ENCODE results near the gene COPG1. TPM values are rescaled to one million over a fixed set of nuclear protein-coding genes. Genes with fewer than 3 reads are reported as not detected.
"Not testable (repeated sequence)": the region's sequence is repeated elsewhere in the genome, so short reads cannot be mapped to it uniquely, and the experiment has no call there.

Gene COPG1
- 100 to 1,000 TPM; 110 to 136 TPM for total RNA-seq

- H3K9me3 Mint-ChIP-seq, result no peaks in the 10 kb centered on the region
- H3K27ac Mint-ChIP-seq, result peak within 1 kb of the TSS; percentile 96
- peaks cover 34% of the 10 kb centered on the region for H3K36me3 Mint-ChIP-seq (ENCODE audit: low read depth)
- CTCF ChIA-PET, result interaction anchor here (0.6 to 5.6 kb wide), 9 partner anchors 10 to 223 kb away, joined by 3 to 48 read pairs (median 4); partner anchors contain the start of gene HMCES
- no peaks in the 10 kb centered on the region for H3K27me3 Mint-ChIP-seq
- DNase-seq, result peak; percentile 89
- POLR2A ChIA-PET, result interaction anchor here (0.9 kb wide), 1 partner anchor 66 kb away, joined by 3 read pairs; a partner anchor contains a TSS
- peak within 1 kb of the TSS; percentile 90 for H3K4me3 Mint-ChIP-seq
- H3K4me1 Mint-ChIP-seq, result peaks cover 54% of the 10 kb centered on the region
Observed at GRCh38 chr3:129249284-129250065, at the start of gene COPG1. COPG1 (plus strand) TSS chr3:129249606; CDS start chr3:129249710, 104 bp downstream.

- CTCF ChIA-PET, result interaction anchor here (0.8 to 1.5 kb wide), 6 partner anchors 9 to 160 kb away, joined by 3 to 4 read pairs (median 3); no protein-coding TSS in a partner anchor
- no peaks in the 10 kb centered on the region for H3K9me3 Mint-ChIP-seq
- no peak overlapping the region for H3K27ac Mint-ChIP-seq
- POLR2A ChIA-PET, result no interaction called here
- no peak for DNase-seq
- peaks cover 3% of the 10 kb centered on the region for H3K36me3 Mint-ChIP-seq (ENCODE audit: low read depth)
- H3K27me3 Mint-ChIP-seq, result no peaks in the 10 kb centered on the region
- H3K4me1 Mint-ChIP-seq, result no peaks in the 10 kb centered on the region
- no peak overlapping the region for H3K4me3 Mint-ChIP-seq
Observed at GRCh38 chr3:129204473-129204872, 44.9 kb upstream of the COPG1 start.

- Mint-ChIP-seq H3K36me3 (ENCODE audit: low read depth) (no peaks in the 10 kb centered on the region), H3K4me3 (no peak overlapping the region), H3K27ac (no peak overlapping the region), H3K9me3 (no peaks in the 10 kb centered on the region), H3K4me1 (no peaks in the 10 kb centered on the region), H3K27me3 (peaks cover 5% of the 10 kb centered on the region)
- no peak for DNase-seq
- POLR2A ChIA-PET, result no interaction called here
- CTCF ChIA-PET, result interaction anchor here (0.8 to 1.2 kb wide), 4 partner anchors 9 to 41 kb away, joined by 3 to 4 read pairs (median 3); no protein-coding TSS in a partner anchor
Observed at GRCh38 chr3:129205109-129205832, 44.1 kb upstream of the COPG1 start.

GRCh38 chr3:129207479-129207878 is 41.9 kb upstream of the COPG1 start:
- no peaks in the 10 kb centered on the region for H3K9me3 Mint-ChIP-seq
- CTCF ChIA-PET, result interaction anchor here (0.6 to 1.3 kb wide), 4 partner anchors 11 to 50 kb away, joined by 3 to 7 read pairs (median 3); no protein-coding TSS in a partner anchor

GRCh38 chr3:129211345-129211744 is 38.1 kb upstream of the COPG1 start:
- POLR2A ChIA-PET, result no interaction called here
- Mint-ChIP-seq H3K9me3 (no peaks in the 10 kb centered on the region), H3K4me1 (no peaks in the 10 kb centered on the region), H3K27me3 (peaks cover 5% of the 10 kb centered on the region), H3K4me3 (no peak overlapping the region), H3K27ac (no peak overlapping the region), H3K36me3 (ENCODE audit: low read depth) (no peaks in the 10 kb centered on the region)
- no peak for DNase-seq
- CTCF ChIA-PET, result interaction anchor here (1.0 kb wide), 1 partner anchor 28 kb away, joined by 3 read pairs; the partner anchor contains the start of gene CNBP

More at GRCh38 chr3:129207479-129207878, 41.9 kb upstream of the COPG1 start:
- POLR2A ChIA-PET, result no interaction called here
- H3K27ac Mint-ChIP-seq, result no peak overlapping the region
- peaks cover 5% of the 10 kb centered on the region for H3K27me3 Mint-ChIP-seq
- no peaks in the 10 kb centered on the region for H3K4me1 Mint-ChIP-seq
- H3K36me3 Mint-ChIP-seq (ENCODE audit: low read depth), result no peaks in the 10 kb centered on the region
- no peak overlapping the region for H3K4me3 Mint-ChIP-seq
- DNase-seq, result no peak

- H3K27ac Mint-ChIP-seq, result no peak overlapping the region
- no peak overlapping the region for H3K4me3 Mint-ChIP-seq
- H3K36me3 Mint-ChIP-seq (ENCODE audit: low read depth), result no peaks in the 10 kb centered on the region
- POLR2A ChIA-PET, result no interaction called here
- H3K9me3 Mint-ChIP-seq, result no peaks in the 10 kb centered on the region
- H3K27me3 Mint-ChIP-seq, result peaks cover 5% of the 10 kb centered on the region
- H3K4me1 Mint-ChIP-seq, result no peaks in the 10 kb centered on the region
- DNase-seq, result no peak
- CTCF ChIA-PET, result interaction anchor here (1.0 kb wide), 1 partner anchor 28 kb away, joined by 3 read pairs; the partner anchor contains the start of gene CNBP
Observed at GRCh38 chr3:129211772-129212171, 37.6 kb upstream of the COPG1 start.

- H3K4me1 Mint-ChIP-seq, result no peaks in the 10 kb centered on the region
- no peak overlapping the region for H3K4me3 Mint-ChIP-seq
- CTCF ChIA-PET, result interaction anchor here (2.0 kb wide), 1 partner anchor 11 kb away, joined by 6 read pairs; no protein-coding TSS in a partner anchor
- H3K36me3 Mint-ChIP-seq (ENCODE audit: low read depth), result no peaks in the 10 kb centered on the region
- H3K27me3 Mint-ChIP-seq, result peaks cover 5% of the 10 kb centered on the region
- H3K9me3 Mint-ChIP-seq, result no peaks in the 10 kb centered on the region
- DNase-seq, result no peak
- no peak overlapping the region for H3K27ac Mint-ChIP-seq
- POLR2A ChIA-PET, result no interaction called here
Observed at GRCh38 chr3:129213238-129213637, 36.2 kb upstream of the COPG1 start.

- H3K36me3 Mint-ChIP-seq (ENCODE audit: low read depth), result no peaks in the 10 kb centered on the region
- no peak overlapping the region for H3K4me3 Mint-ChIP-seq
- DNase-seq, result no peak
- POLR2A ChIA-PET, result no interaction called here
- H3K27ac Mint-ChIP-seq, result no peak overlapping the region
- H3K9me3 Mint-ChIP-seq, result no peaks in the 10 kb centered on the region
- no peaks in the 10 kb centered on the region for H3K27me3 Mint-ChIP-seq
- no peaks in the 10 kb centered on the region for H3K4me1 Mint-ChIP-seq
- CTCF ChIA-PET, result interaction anchor here (0.7 to 1.0 kb wide), 2 partner anchors 11 to 23 kb away, joined by 3 to 7 read pairs; no protein-coding TSS in a partner anchor
Observed at GRCh38 chr3:129218742-129219141, 30.7 kb upstream of the COPG1 start.

- not testable (repeated sequence) for DNase-seq; H3K27ac Mint-ChIP-seq; H3K4me3 Mint-ChIP-seq; H3K9me3 Mint-ChIP-seq; H3K36me3 Mint-ChIP-seq (ENCODE audit: low read depth); H3K27me3 Mint-ChIP-seq
- peaks cover 43% of the 10 kb centered on the region for H3K4me1 Mint-ChIP-seq
- ChIA-PET POLR2A (interaction anchor here (0.6 kb wide), 2 partner anchors 67 to 192 kb away, joined by 5 to 14 read pairs; no protein-coding TSS in a partner anchor), CTCF (interaction anchor here (0.5 to 4.6 kb wide), 11 partner anchors 11 to 171 kb away, joined by 3 to 26 read pairs (median 3); partner anchors contain the start of gene CNBP)
Observed at GRCh38 chr3:129224387-129224786, 25.0 kb upstream of the COPG1 start.

GRCh38 chr3:129224984-129225393 is 24.4 kb upstream of the COPG1 start:
- Mint-ChIP-seq H3K9me3 (no peaks in the 10 kb centered on the region), H3K36me3 (ENCODE audit: low read depth) (no peaks in the 10 kb centered on the region), H3K27ac (peak overlapping the region; percentile 86), H3K4me3 (peak overlapping the region; percentile 40), H3K4me1 (peaks cover 49% of the 10 kb centered on the region), H3K27me3 (no peaks in the 10 kb centered on the region)
- peak; percentile 22 for DNase-seq
- ChIA-PET CTCF (interaction anchor here (0.6 to 4.6 kb wide), 15 partner anchors 9 to 1797 kb away, joined by 3 to 26 read pairs (median 3); no protein-coding TSS in a partner anchor), POLR2A (interaction anchor here (0.6 kb wide), 1 partner anchor 192 kb away, joined by 14 read pairs; no protein-coding TSS in a partner anchor)

GRCh38 chr3:129226374-129226773 is 23.0 kb upstream of the COPG1 start:
- ChIA-PET CTCF (interaction anchor here (1.1 to 4.6 kb wide), 7 partner anchors 9 to 64 kb away, joined by 3 to 26 read pairs (median 4); no protein-coding TSS in a partner anchor), POLR2A (no interaction called here)
- no peak overlapping the region for H3K4me3 Mint-ChIP-seq
- H3K36me3 Mint-ChIP-seq (ENCODE audit: low read depth), result no peaks in the 10 kb centered on the region
- peaks cover 61% of the 10 kb centered on the region for H3K4me1 Mint-ChIP-seq
- H3K27me3 Mint-ChIP-seq, result no peaks in the 10 kb centered on the region
- peak overlapping the region; percentile 80 for H3K27ac Mint-ChIP-seq
- DNase-seq, result no peak
- no peaks in the 10 kb centered on the region for H3K9me3 Mint-ChIP-seq

- Mint-ChIP-seq H3K27ac (peak overlapping the region; percentile 27), H3K9me3 (peaks cover 3% of the 10 kb centered on the region), H3K4me1 (peaks cover 77% of the 10 kb centered on the region), H3K27me3 (no peaks in the 10 kb centered on the region), H3K36me3 (ENCODE audit: low read depth) (peaks cover 5% of the 10 kb centered on the region), H3K4me3 (no peak overlapping the region)
- POLR2A ChIA-PET, result no interaction called here
- CTCF ChIA-PET, result interaction anchor here (1.2 to 6.4 kb wide), 4 partner anchors 11 to 115 kb away, joined by 3 to 38 read pairs (median 4); no protein-coding TSS in a partner anchor
- no peak for DNase-seq
Observed at GRCh38 chr3:129228891-129229585, 20.4 kb upstream of the COPG1 start.
